GM21515 (cell line): ENCODE data around the gene ARMH4.
"Not testable (repeated sequence)": the region's sequence is repeated elsewhere in the genome, so short reads cannot be mapped to it uniquely, and the experiment has no call there.

Experiments used
- ATAC-seq: cut with Tn5 transposase; IDR thresholded peaks from one replicate; pipeline ENCODE4 v1.9.1; 2021; ENCODE audit not compliant: unreplicated experiment

Gene ARMH4

GRCh38 chr14:58149196-58149595, 2.8 kb downstream of the ARMH4 start:
- no peak for ATAC-seq

- ATAC-seq = no peak
Measured at GRCh38 chr14:58146399-58146798, 5.6 kb downstream of the ARMH4 start.

GRCh38 chr14:58145936-58146335, 6.1 kb downstream of the ARMH4 start:
- ATAC-seq = no peak

GRCh38 chr14:58143106-58143505, 8.9 kb downstream of the ARMH4 start:
- no peak for ATAC-seq

GRCh38 chr14:58141893-58142292, 10.1 kb downstream of the ARMH4 start:
- ATAC-seq = no peak

GRCh38 chr14:58138714-58139482, 13.1 kb downstream of the ARMH4 start:
- ATAC-seq = no peak

GRCh38 chr14:58138031-58138713, 13.8 kb downstream of the ARMH4 start:
- ATAC-seq = no peak

GRCh38 chr14:58133739-58134138, 18.3 kb downstream of the ARMH4 start:
- no peak for ATAC-seq

GRCh38 chr14:58131386-58131785, 20.6 kb downstream of the ARMH4 start:
- ATAC-seq = no peak

- no peak for ATAC-seq
Measured at GRCh38 chr14:58130116-58130782, 21.8 kb downstream of the ARMH4 start.

GRCh38 chr14:58129208-58129607, 22.8 kb downstream of the ARMH4 start:
- no peak for ATAC-seq

- no peak for ATAC-seq
Measured at GRCh38 chr14:58128416-58128815, 23.6 kb downstream of the ARMH4 start.

- not testable (repeated sequence) for ATAC-seq
Measured at GRCh38 chr14:58122546-58122945, 29.5 kb downstream of the ARMH4 start.

GRCh38 chr14:58121530-58122186, 30.4 kb downstream of the ARMH4 start:
- no peak for ATAC-seq

GRCh38 chr14:58119381-58119780, 32.6 kb downstream of the ARMH4 start:
- no peak for ATAC-seq

GRCh38 chr14:58118097-58118815, 33.8 kb downstream of the ARMH4 start:
- no peak for ATAC-seq

GRCh38 chr14:58109744-58110143, 42.3 kb downstream of the ARMH4 start:
- no peak for ATAC-seq

GRCh38 chr14:58108717-58109116, 43.3 kb downstream of the ARMH4 start:
- no peak for ATAC-seq

- no peak for ATAC-seq
Measured at GRCh38 chr14:58107947-58108552, 44.0 kb downstream of the ARMH4 start.

GRCh38 chr14:58107041-58107440, 45.0 kb downstream of the ARMH4 start:
- no peak for ATAC-seq
